DMS114 treated with DMSO at 0.1 percent for 48 hours (cell line): ENCODE results near the gene PRELID1.
A peak's percentile ranks its signal among the peaks of the same experiment; 100 is the strongest.

Experiments used
- DNase-seq: peaks from one replicate; lab custom pipeline; 2025; ENCODE audit not compliant: unreplicated experiment; lab: John Stamatoyannopoulos, UW

The PRELID1 gene

DNA sequence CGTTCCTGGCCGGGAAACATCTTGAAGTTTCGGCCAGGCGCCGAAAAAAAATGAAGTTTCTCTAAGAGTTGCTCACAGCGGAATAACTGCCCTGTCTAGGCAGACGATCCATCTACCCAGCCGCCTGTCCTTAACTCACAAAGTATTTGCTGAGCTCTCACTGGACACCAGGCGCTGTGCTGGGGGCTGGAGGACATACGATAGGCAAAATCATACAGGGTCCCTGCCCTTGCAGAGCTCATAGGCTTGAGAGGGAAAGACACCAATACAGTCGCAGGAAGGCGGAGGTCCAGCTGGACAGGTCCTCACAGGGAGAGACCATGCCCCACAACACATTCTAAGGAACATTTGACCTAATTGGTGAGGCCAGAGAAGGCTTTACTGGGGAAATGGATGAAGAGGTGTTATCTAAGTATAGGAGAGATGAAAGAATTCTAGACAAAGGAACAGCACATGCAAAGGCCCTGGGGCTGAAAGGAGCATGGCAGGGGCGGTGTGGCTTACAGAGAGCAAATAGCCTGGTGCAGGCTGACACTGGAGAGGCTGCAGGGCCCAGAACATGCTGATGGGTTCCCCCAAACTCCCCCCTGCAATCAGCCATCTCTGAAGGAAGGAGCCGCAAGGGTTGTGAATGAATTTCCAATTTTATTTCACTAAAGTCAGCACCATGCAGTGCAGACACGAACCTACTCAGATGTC, 10.1 kb downstream of the PRELID1 start:
- no peak for DNase-seq

DNA sequence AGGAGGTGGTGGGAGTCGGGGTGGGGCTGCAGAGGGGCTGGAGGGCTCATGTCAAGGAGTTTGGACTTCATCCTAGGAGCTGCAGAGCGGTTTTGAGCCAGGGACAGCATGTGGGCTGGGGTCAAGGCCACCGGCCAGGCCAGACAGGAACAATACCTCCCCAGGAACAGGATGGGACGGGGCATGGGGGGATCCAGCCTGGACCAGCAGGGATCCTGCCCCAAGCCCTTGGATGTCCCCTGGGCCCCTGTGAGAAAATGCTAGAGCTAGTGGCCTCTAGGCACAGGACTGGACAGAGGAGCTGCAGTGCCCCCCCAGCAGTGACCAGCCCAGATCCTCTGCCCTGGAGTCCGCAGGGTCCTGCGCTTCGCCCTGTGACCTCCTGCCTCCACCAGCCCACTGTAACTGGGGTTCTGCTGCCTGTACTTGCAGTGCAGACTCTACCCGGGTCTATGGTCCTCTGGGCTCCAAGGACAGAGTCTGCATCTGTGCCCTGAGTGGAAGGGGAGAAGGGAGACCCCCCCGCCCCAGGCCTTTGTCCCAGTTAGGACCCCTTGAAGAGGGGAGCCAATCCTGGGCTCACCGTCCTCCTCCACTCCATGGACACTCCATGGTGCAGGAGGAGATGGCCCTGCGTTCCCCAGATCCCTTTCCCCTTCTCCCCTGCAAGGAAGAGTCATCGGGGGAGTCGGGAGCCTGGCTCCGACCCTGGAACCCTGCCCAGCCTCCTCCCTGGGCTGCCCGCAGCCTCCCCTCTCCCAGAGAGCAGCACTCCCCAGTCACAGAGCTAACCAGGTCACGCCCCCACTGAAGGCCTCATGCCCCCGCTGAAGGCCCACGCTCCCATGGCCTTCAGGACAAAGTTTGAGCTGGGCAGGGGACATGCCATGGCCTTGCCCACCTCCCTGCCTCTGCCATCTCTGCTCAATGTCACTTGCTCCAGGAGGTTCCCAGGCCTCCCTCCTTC, 11.1 kb downstream of the PRELID1 start:
- DNase-seq: no peak

DNA sequence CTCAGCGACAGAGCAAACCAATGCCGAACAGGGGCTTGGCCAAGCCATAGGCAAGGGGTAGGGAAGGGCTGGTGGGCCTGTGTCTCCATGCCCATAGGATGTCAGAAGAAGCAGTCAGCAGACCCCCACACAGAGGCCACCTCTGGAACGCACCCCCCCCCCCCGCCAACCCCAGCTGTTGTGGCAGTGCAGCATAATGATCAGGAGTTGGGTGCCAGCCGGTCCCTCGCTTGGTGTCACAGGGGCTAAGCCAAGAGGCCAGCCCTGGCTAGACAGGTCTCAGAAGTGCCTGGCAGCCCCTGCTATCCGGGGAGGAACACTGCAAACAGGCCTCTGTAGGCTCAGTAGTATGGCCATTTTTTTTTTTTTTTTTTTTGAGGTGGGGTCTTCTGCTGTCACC, 11.8 kb downstream of the PRELID1 start:
- DNase-seq: no peak

DNA sequence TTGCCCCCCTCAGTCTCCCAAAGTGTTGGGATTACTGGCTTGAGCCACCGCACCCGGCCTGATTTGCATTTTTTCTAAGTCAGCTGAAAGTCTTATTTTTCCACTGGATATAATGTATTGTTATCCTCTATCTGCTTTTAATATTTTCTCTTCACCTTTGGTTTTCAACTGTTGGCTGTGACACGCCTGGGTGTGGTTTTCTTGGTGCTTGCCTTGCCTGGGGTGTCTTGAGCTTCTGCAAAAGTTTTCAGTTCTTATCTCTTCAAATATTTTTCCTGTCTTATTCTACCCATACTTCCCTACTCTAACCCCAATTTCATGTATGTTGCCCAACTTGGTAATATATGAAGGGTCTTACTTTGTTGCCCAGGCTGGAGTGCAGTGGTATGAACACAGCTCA, 12.4 kb downstream of the PRELID1 start:
- DNase-seq: no peak

DNA sequence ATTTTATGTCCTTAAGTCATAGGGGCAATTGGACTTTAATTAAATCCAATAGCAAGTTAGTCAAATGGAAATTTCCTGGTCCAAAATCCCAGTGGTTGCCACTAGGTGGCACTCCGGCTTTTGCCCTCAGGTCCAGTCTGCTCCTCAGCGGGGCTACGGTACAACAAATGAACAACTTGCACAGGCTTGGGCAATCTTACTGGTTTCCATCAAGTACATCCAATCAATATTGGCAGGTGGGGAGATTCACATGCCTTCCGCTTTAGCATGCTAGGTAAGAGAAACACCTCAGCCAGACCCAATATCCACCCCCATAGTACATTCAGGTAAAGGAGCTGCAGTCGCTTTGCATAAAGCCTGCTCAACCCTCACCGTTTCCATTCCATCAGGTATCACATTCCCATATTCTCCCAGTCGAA, 14.4 kb downstream of the PRELID1 start:
- DNase-seq: peak; percentile 55

DNA sequence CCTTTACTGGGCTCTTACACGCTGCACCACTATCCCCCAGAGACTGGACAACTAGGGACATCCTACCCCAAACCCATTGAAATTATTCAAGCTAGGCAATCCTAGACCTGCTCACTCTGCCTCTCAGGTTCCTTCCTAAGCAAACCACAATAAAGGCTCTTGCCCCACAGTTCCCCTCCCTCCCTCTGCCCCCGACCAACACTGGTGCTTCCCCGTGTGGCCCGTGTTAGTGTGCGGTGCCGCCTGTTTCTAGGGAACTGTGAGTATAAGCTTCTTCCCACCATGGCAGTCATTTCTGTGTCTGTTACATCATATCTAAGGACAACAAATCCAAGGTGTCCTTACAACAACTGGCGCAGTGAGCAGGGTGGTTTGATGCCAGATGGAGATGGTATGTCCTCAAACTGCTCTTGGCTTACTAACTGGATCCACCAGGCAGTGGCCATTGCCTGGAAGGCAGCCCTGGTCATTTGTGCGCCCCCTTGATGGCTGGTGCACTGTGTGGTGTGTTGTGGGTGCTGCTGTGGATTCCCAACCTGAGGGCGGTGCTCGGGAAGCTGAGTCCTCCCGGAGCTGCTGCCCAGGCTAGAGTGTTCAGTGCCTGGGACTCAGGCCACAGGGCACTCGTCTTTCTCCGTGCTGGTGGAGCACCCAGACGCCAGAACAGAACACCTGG, 16.5 kb downstream of the PRELID1 start:
- no peak for DNase-seq

DNA sequence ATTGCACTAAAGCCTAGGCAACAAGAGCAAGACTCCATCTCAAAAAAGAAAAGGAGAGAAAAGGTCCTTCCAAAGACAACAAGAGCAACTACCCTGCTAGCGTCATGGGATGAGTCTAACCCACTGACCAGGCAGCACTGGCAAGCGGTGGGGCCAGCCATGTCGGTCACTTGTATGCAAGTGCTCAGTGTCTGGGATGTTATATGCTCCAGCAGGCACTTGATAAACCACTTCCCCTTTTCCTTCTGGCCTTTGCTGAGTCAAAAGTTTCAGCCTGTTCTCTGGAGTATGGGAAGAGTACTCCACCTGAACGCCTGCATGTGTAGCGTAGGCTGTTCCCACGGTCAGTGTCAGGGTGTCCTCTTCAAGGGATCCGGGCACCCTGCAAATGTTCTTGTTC, 17.3 kb downstream of the PRELID1 start:
- DNase-seq: no peak

DNA sequence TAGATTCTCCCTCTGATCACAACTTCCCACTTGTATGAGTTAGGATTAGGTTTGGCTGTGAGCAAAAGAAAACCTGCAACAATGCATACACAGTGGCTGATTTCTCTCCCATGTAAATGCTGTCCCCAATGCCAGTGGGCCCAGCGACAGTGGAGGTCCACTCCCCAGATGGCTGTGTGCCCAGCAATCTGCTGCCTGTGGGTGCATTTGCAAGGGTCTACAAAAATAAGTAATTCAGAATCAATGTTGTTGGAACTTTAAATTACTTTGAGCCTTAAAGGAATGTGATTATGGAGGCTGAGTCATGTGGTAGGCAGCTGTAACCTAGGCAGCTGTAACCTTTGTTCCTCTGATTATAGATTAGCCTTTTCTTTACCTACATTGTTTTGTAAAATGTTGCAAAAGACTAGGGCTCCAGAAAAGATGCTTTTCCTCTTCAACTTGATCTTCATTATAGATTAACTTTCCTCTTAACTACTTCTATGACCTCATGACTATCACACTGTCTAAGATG, 22.3 kb downstream of the PRELID1 start:
- DNase-seq: no peak

DNA sequence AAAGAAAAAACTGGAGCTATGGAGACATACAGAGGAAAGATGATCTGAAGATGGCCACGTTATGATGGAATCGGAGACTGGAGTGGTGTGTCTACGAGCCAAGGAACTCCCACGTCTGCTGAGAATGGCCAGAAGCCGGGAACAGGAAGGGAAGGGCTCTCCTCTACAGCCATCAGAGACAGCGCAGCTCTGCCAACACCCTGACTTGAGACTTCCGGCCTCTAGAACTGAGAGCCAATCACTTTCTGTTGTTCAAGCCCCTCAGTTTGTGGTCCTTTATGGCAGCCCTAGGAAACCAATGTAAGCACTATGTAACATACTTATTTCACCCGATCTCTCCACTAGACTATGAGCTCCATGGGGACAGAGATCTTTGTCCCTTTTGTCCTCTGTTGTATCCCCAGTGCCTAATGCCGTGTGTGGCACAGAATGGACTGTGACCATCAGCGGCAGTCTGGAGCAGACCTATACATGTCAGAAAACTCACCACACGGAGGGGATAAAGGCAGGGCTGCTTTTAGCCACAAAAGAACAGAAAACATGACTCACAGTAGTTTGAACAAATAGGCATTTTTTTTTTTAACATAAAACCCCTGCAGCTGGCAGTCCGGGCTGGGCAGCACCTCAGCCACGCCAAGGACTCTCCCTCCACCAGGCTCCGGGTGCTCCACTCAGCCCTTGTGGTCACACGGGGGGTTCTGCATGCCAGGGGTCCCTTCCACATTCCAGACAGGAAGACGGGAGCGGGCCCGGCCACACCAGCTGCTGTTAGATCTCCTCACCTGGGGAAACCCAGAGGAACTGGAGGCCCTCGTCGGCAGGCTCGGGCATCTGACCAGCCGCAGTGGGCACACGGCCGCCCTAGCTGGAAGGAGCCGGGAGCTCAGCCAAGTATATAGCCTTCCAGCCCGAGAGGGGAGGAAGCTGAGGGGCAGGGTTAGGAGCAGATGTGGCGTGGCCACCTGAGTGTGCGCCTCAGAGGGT, 24.2 kb downstream of the PRELID1 start:
- no peak for DNase-seq

DNA sequence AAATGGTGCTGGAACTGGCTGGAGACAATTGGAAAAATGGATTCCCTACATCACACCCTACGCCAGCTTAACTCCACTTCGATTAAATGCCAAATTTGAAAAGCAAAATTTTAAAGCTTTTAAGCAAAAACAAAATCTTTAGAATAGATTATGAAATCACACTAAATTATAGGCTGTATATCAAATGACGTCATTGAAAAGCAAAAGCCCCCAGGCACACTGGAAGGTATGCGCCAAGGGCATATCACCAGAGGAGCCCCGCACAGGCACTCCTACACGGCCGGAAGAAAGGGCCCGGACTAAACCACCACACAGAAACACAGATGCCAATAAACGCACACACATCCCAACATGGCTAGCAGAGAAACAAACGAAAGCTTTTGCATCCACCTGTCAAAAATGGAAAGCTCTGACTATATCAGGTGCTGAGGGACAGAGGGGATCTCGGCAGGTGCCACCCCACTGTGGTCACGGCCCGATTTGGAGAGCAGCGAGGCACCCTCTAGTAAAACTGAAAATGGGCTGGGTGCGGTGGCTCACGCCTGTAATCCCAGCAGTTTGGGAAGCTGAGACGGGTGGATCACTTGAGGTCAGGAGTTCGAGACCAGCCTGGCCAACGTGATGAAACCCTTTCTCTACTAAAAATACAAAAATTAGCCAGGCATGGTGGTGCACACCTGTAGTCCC, 25.1 kb downstream of the PRELID1 start:
- no peak for DNase-seq

DNA sequence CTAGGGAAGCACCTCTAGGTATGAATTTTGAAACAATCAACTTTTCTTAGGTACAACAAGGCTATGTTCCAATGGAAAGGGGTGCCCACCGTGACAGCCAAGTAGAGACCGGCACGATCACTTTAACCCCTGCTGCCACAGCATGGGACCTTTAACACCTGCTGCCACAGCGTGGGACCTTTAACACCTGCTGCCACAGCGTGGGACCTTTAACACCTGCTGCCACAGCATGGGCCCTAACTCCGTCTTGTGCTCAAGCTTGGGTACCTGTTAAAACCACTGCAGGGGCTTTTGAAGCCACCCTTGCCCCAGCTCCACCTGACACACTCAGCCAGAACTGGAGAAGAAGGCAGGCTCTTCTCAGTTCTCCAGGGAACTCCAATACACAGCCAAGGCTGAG, 26.3 kb downstream of the PRELID1 start:
- DNase-seq: no peak

DNA sequence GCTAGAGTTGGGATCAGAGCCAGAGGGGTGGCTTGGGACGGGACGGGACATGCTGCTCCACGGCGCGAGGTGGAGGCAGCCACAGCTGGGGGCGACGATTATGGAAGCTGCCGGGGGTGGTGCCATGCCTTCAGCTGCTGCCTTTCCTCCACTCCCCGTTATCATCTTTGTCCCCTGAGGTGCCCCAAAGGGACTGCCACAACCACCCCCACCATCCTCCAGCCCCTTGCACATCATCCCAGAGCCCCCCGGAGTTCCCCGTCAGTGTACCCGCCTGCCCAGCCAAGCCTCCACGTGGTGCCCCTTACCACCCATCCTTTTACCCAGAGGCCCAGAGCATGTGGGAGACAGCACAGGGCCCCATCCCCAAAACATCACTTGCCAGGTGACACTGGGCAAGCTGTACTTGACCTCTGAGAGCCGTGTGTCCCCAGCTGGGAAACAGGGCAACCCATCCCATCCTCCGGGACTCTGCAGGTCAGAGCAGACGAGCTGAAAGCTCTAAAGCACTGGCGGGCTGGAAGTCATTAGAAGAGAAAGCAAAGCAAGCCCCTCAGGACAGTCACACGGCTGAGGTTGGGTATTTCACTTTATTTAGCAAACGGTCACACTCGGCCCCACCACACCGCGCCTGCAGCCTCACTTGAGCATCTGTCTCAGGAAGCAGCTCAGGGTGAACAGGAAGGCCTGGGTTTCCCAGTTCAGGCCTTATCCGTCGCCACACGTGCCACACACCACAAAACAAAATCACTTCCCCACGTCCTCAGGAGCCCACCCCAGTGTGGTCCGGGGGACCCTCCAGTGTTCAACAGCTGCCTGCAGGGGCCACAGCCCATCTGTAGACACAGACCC, 27.6 kb downstream of the PRELID1 start:
- no peak for DNase-seq

DNA sequence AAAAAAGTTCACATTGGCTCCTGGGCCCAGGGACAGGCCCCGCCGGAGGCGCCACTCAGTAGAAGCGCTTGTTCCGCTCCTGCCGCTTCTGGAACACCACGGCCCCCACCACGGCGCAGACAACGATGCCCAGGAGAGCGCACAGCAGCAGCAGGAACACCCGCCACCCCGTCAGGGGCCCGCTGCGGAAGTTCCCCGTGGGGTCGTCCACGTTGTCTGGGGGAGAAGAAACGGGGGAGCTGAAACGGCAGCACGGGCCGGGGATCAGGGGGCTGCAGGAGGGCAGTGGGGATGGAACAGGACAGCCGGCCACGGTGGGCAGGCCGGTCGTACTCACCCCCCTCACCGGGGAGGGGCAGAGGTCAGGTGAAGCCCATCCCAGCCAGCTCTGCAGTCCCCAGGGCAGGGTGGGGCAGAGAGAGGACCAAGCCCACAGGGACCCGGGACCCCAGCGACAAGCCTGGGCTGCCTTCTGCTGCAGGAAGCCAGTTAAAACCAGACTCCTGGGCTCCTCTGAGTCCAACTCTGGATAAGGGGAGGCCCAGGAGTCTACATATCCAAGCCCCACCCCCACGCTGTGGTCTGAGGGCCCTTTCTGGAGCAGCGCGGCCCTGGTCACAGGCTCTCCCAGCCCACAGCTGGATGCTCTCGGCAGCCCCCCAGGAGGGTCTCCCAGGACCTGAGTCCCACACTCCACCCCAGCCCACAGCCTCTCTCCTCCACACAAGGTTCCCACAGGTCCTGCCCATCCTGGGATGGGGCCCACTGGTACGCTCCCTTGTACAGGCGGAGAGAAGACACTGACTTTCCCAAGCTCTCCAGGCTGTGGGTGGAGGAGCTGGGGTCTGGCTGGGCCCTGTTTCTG, 28.7 kb downstream of the PRELID1 start:
- no peak for DNase-seq

DNA sequence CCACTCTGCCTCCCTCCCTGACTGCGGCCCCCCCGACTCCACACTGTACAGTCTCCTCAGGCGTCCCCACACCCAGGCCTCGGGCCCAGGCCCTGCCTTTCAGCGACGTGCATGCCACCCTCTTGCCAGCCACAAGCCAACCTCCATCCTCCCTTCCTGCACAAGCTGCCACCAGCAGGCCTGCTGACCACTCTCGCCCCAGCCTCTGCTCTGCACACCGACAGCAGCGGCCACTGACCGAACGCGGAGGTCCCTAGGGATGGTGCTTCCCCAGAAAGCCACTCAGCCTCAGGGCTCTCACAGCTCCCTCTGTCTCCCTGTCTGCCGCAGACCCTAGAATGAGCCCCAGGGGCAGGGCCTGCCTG, 29.3 kb downstream of the PRELID1 start:
- DNase-seq: no peak

DNA sequence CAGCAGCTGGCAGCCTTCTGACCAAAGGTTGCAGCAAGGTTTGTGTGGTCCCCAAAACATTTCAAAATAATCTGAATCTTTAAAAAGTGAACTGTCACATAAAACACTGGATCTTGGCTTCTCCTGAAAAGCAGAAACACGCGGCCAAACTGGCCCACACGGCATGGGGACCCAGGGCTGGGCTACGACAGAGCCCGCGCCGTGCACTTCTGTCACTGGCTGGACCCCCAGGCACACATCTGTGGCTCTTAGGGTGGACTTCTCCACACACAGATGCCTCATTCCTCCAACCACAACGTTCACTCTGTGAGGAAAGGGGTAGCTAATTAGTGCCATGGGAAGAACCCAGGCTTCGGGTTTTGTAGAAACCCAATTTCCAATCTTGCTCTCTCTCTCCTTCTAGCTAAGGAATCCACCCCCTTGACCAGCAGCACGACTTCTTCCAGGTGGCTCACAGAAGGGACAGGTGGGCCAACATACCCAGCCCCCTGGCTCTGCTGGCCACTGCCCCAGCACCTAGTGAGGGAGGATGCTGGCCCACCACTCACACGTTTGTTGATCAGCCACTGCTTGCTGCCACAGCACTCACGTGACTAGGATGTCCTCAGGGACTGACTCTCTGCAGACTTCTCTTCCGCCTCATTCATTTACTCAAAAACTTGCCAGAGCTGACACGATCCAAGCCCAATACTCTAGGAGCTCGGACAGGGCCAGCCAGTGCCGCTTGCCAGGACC, 30.0 kb downstream of the PRELID1 start:
- no peak for DNase-seq

DNA sequence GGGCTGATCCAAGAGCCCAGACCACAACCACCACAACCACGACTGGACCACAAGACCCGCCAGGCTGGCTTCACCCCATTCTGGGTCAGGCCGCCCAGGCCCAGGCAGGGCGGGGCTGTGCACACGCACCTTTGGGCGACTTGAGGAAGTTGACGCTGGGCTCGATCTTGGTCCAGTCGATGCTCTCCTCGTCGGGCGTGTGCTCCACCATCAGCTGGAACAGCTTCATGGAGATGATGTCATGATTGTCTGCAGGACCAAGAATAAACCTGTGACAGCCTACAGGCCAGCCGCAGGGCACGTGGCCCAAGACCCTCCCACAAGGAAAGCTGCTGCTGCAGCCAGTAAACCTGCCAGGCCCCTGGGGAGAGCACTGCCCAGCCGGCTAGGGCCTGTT, 30.6 kb downstream of the PRELID1 start:
- no peak for DNase-seq
